GM19025 (cell line): ENCODE data around the gene KEL.

ENCODE experiments used
- ATAC-seq: cut with Tn5 transposase; IDR thresholded peaks from one replicate; pipeline ENCODE4 v1.9.1; 2021; ENCODE audit warnings: mild to moderate bottlenecking, low read depth, moderate library complexity; ENCODE audit not compliant: unreplicated experiment

Gene KEL

DNA sequence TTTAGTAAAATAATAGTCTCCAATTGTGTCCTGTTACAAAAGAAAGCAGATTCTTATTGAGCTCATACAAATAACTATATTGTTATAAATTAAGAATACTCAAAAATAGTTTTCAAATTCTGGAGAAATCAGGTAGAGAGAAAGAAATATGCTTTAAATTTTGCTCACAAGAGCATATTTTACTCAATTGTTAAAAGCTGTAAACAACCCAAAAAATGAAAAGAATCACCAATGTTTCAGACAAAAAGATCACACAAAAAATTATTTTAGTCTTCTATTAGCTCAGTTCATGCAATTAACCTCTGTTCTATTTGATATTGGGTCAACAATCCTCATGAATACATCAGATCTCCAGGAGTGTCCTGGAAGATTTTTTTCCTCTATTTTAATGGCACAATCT, 58.0 kb downstream of the KEL start:
- ATAC-seq: no peak

GRCh38 chr7:142901426-142902259, 60.5 kb downstream of the KEL start:
- no peak for ATAC-seq

DNA sequence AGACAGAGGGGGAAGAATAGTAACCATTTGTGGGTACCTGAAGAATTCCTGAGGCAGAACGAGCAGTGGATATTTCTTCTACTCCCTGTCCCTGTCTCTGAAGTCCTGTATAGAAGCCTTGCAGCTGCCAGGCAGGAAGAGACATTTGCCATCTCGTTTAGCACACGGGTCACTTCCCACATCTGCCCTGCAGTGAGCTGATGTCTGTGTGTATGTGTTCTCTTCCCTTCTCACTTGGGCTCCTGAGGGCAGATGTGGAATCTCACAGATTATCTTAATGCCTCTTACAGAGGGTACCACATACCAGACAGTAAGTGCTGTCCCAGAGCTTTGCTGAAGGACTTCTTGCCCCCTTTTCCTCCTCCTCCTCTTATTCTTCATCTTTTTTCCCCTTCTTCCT, 62.5 kb downstream of the KEL start:
- ATAC-seq: no peak

- ATAC-seq: no peak
Observed at GRCh38 chr7:142898377-142899170, 63.6 kb downstream of the KEL start.

- ATAC-seq: no peak
Observed at GRCh38 chr7:142897691-142898090, 64.5 kb downstream of the KEL start.

- ATAC-seq: no peak
Observed at GRCh38 chr7:142896741-142897379, 65.3 kb downstream of the KEL start.

- no peak for ATAC-seq
Observed at GRCh38 chr7:142896151-142896550, 66.0 kb downstream of the KEL start.

- no peak for ATAC-seq
Observed at GRCh38 chr7:142894985-142895593, 67.1 kb downstream of the KEL start.

DNA sequence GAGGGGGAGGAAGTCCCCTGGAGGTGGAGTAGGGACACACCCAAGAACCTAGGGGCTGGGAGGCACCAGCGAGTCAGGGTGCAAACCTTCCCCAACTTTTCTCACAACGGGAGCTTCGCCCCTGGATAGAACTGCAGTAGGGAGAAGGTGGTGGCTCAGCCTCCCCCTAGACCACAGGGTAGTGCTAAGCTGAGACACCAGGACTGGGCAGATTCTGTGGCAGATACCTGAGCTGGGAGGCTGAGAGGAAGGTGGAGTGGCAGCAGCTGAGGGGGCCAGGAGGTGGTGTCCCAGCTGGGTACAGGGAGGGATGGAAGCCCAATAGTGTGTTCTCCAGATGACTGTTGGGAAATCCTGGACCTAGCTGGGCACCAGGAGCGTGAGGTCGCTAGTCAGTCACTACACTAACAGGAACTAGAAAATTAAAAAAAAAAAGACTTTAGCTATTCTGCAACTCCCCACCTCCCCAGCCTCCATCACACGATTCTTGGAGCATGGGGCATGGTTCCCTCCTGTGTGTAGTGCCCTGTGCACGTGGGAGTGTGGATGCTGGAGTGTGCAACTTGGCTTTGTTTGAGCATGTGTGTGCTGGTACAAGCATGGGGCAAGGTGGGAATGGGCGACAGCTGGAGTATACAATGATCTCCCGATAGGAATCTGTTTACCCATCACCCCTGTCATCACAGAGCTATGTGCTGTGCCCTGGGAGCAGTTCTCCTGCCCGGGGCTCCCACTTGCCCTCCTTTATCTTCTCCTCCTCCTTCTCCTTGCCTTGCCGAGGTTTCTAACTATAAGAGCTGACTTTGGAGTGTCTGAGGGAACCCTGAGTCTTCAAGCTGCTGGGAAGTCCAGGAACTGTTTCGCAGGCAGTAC, 67.8 kb downstream of the KEL start:
- no peak for ATAC-seq

DNA sequence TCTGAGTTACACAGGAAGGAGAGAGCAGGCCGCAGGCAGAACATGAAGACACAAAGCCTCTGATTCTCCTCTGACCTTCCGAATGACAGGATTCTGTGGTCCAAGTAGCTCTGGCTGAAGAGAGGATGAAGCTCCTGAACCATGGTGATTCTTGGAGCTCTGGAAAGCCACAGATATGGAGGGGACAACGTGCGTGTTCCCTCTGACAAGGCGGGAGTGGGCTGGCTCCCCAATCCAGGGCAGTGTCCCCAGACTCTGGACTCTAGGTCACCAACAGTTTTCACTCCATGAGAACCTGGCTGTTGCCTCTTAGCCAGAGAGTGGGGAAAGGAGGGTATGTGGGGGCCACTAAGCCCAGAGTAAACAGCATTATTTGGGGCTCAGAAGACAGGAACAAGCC, 69.2 kb downstream of the KEL start:
- ATAC-seq: no peak

DNA sequence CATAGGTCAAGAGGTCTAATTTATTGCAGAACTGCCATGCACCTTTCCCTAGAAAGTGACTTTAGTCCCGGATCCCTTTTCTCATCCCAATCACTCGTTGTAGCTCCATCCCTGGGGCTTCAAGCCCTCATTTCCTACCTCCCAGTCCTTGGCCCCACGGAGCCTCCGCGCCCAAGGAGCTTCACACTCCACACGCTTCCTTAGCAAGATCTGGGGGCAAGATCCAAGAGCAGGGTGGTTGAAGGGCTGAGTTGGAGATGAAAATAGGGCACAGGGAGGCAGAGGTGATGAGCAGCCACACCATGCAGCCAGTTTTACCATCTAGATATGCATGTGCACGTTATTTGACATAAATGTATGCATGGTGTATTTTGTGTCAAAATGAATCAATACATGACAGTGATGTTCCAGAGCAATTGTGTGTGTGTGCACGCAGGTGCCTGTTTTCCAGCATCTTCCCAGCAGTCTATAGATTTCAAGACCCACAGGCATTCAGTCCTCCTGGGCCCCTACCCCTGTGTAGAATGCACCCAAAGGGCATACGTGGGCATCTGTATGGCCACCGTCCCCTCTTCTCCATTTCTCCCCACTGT, 70.6 kb downstream of the KEL start:
- no peak for ATAC-seq
